K562 (cell line): Measurements from ENCODE around the gene MRGPRD. TPM values are rescaled to one million over a fixed set of nuclear protein-coding genes. Genes with fewer than 3 reads are reported as not detected.

ENCODE experiments used
- ATAC-seq: fragments of 200-7000 bp; cut with Tn5 transposase; 3 replicates; pipeline ENCODE4 v1.9.1; 2020; ENCODE audit warnings: moderate library complexity
- Bru-seq: library from RNA; stranded (reverse); fragments of 400-500 nt; gene quantifications from one replicate; lab custom pipeline; 2021; lab: Mats Ljungman, UMichigan
- BruChase-seq, 2 experiments: library from RNA; stranded (reverse); fragments of 400-500 nt; gene quantifications; one replicate each; lab custom pipeline; 2021; lab: Mats Ljungman, UMichigan
- BruUV-seq: library from RNA; stranded (reverse); fragments of 400-500 nt; replicated peaks from 2 replicates; lab custom pipeline; 2021; lab: Mats Ljungman, UMichigan
- CTCF ChIA-PET: fragments of 300-600 bp; formaldehyde crosslinking; extraction: SDS; loops from one replicate; lab custom pipeline; 2021; ENCODE audit warnings: low intra/inter-chr PET ratio; lab: Yijun Ruan, JAX
- POLR2A ChIA-PET: fragments of 300-600, 350-650 bp; sonication (Branson Sonifier 250); formaldehyde crosslinking; extraction: SDS; loops from one replicate; lab custom pipeline; 2021; ENCODE audit warnings: antibody characterized with exemption, inconsistent platforms; lab: Yijun Ruan, JAX
- DNase-seq, 4 experiments: peaks; one replicate each; pipeline versions ENCODE4 v3.0.0 to v3.0.0-alpha.2; 2011 to 2018; ENCODE audit warnings: low spot score in 3 of 4, mixed read lengths in 3 of 4; ENCODE audit errors: extremely low read depth in 1 of 4
- FAIRE-seq: peaks from 2 replicates; lab custom pipeline; 2011; peaks lifted over from hg19 to GRCh38; lab: Jason Lieb, UNC
- H2AFZ ChIP-seq: 2 replicates; pipeline ENCODE4 v1.6.0; 2011; ENCODE audit warnings: low read depth, low read length, control low read depth, inconsistent platforms
- H3K27ac ChIP-seq: fragments of 200-600 bp; 3 replicates; pipeline ENCODE4 v1.8.0; 2011; ENCODE audit warnings: low read depth, mild to moderate bottlenecking, control low read depth, inconsistent platforms, low read length, moderate library complexity, mixed read lengths; ENCODE audit errors: extremely low read depth
- H3K27me3 ChIP-seq, 2 experiments: fragments of 300-600 bp in 1 of 2; 2 replicates in 1 of 2; 3 replicates in 1 of 2; pipeline versions ENCODE4 v1.6.0 to v1.8.0; 2011; ENCODE audit warnings: inconsistent platforms in 2 of 2, low read length in 2 of 2, mild to moderate bottlenecking in 1 of 2, mixed read lengths in 1 of 2, moderate library complexity in 1 of 2; ENCODE audit not compliant: control insufficient read depth in 2 of 2, insufficient read depth in 2 of 2
- H3K36me3 ChIP-seq: fragments of 300-600 bp; 3 replicates; pipeline ENCODE4 v1.8.0; 2011; ENCODE audit warnings: mild to moderate bottlenecking, low read length, inconsistent platforms; ENCODE audit not compliant: control insufficient read depth, insufficient read depth
- H3K4me1 ChIP-seq, 2 experiments: fragments of 200-600 bp in 1 of 2; replicated peaks in 1 of 2; 2 replicates in 1 of 2; 3 replicates in 1 of 2; pipeline versions ENCODE4 v1.5.1 to v1.8.0; 2011; ENCODE audit warnings: inconsistent platforms in 2 of 2, low read length in 2 of 2, mild to moderate bottlenecking in 1 of 2, mixed read lengths in 1 of 2, moderate library complexity in 1 of 2; ENCODE audit not compliant: control insufficient read depth in 2 of 2, insufficient read depth in 2 of 2
- H3K4me2 ChIP-seq: 2 replicates; pipeline ENCODE4 v1.6.1; 2011; ENCODE audit warnings: low read length, control low read depth, inconsistent platforms, mixed read lengths; ENCODE audit not compliant: insufficient read depth
- H3K4me3 ChIP-seq: fragments of 200-600 bp; sonication (generic), shearing (Covaris generic); 2 replicates; pipeline ENCODE4 v1.5.1; 2016; ENCODE audit warnings: control low read depth, inconsistent platforms
- H3K79me2 ChIP-seq: fragments of 200-600 bp; 3 replicates; pipeline ENCODE4 v1.8.0; 2011; ENCODE audit warnings: low read length, inconsistent platforms; ENCODE audit not compliant: control insufficient read depth, insufficient read depth
- H3K9ac ChIP-seq, 2 experiments: 2 replicates each; pipeline versions ENCODE4 v1.6.0 to v1.6.1; 2011; ENCODE audit warnings: low read depth in 2 of 2, low read length in 2 of 2, control low read depth in 1 of 2, inconsistent platforms in 1 of 2, mild to moderate bottlenecking in 1 of 2, mixed read lengths in 1 of 2; ENCODE audit not compliant: insufficient read depth in 1 of 2
- H3K9me1 ChIP-seq: one replicate; pipeline ENCODE4 v1.6.0; 2011; ENCODE audit warnings: inconsistent platforms, mild to moderate bottlenecking, low read length, moderate library complexity; ENCODE audit not compliant: control insufficient read depth, insufficient read depth
- H3K9me3 ChIP-seq: replicated peaks from 2 replicates; pipeline ENCODE4 v1.5.1; 2011; ENCODE audit warnings: low read depth, low read length, inconsistent platforms; ENCODE audit not compliant: control insufficient read depth, insufficient read depth
- H4K20me1 ChIP-seq: replicated peaks from 2 replicates; pipeline ENCODE4 v1.6.1; 2011; ENCODE audit warnings: low read length, inconsistent platforms, mixed read lengths; ENCODE audit not compliant: control insufficient read depth, insufficient read depth
- EP400 ChIP-seq: fragments of 450-650 bp; IDR thresholded peaks from 2 replicates; pipeline ENCODE4 v1.6.1; 2017; ENCODE audit warnings: antibody characterized with exemption, mild to moderate bottlenecking, moderate library complexity
- WGBS: fragments of 100-300 bp; shearing (Covaris generic); methylation state at CpG from one replicate; pipeline ENCODE4 v1.1.6; 2016; ENCODE audit warnings: low coverage, mixed read lengths; ENCODE audit not compliant: insufficient coverage; ENCODE audit errors: missing lambda C conversion rate; 5-methylcytosine and 5-hydroxymethylcytosine counted together
- in situ Hi-C: fragments of 300-500 bp; cut with MboI; formaldehyde crosslinking; loops from 4 replicates; pipeline ENCODE4 v1.15.0; 2018; ENCODE audit warnings: inconsistent platforms, mixed read lengths
- intact Hi-C: fragments of 100-400 bp; cut with micrococcal nuclease; formaldehyde crosslinking; loops from 2 replicates; pipeline ENCODE4 v1.14.2; 2022
- long read RNA-seq, 3 experiments: library from polyadenylated mRNA in 2 of 3; library from RNA in 1 of 3; unstranded in 2 of 3; stranded (forward) in 1 of 3; transcript quantifications; one replicate each; pipeline ENCODE4 v2.0.0, GENCODE V29; 2019 to 2022
- polyA minus RNA-seq, 3 experiments: library from RNA; depleted of rRNA, polyadenylated mRNA; stranded (reverse); fragments of >200 nt; gene quantifications; 2 replicates each; pipeline ENCODE4 v1.2.3, GENCODE V29; 2011
- polyA plus RNA-seq, 8 experiments: library from polyadenylated mRNA; depleted of rRNA in 4 of 8; stranded (reverse) in 5 of 8; unstranded in 3 of 8; fragments of >200 nt; fragmentation: Nextera tagmentation in 2 of 8; fragmentation: Illumina TruSeq in 1 of 8; extraction: Ambion mirVana in 2 of 8; extraction: Trizol in 1 of 8; gene quantifications; 2 replicates each; pipeline versions ENCODE4 v1.2.1 to v1.2.3, GENCODE V29; 2011 to 2014; ENCODE audit warnings: inconsistent platforms in 1 of 8, missing spikeins in 1 of 8
- total RNA-seq, 7 experiments: library from RNA; depleted of rRNA in 6 of 7; stranded (reverse); fragments of >200 nt in 6 of 7; fragmentation: Illumina TruSeq in 2 of 7; extraction: Trizol in 2 of 7; gene quantifications; 2 replicates each; pipeline versions ENCODE4 v1.2.1 to v1.2.3, GENCODE V29; 2011 to 2021; ENCODE audit warnings: low replicate concordance in 1 of 7
- TF ChIP-seq, protein P1 (sequence below): fragments of 250-450 bp; sonication (Bioruptor Pico); IDR thresholded peaks from 2 replicates; pipeline ENCODE4 v1.5.0; 2021; ENCODE audit warnings: mild to moderate bottlenecking, borderline replicate concordance

The MRGPRD gene
- not detected in 2 replicates for total RNA-seq (2011; cell fraction: chromatin; rRNA removed; ENCODE audit: low replicate concordance)
- total RNA-seq (2011; cell fraction: nucleolus; rRNA removed): not detected in 2 replicates
- total RNA-seq (2011; cell fraction: nucleoplasm; rRNA removed): not detected in 2 replicates
- not detected in 2 replicates for total RNA-seq (2014; rRNA removed)
- not detected in 2 replicates for total RNA-seq (2014; rRNA removed; fragmentation: Illumina TruSeq; extraction: Trizol)
- not detected in 2 replicates for total RNA-seq (2015; rRNA removed; fragmentation: Illumina TruSeq; extraction: Trizol)
- not detected in 2 replicates for total RNA-seq (2021)
- not detected in 2 replicates for polyA plus RNA-seq (2011; rRNA removed)
- polyA plus RNA-seq (2011; cell fraction: cytosol; rRNA removed): not detected in 2 replicates
- not detected in 2 replicates for polyA plus RNA-seq (2011; cell fraction: nucleus; rRNA removed)
- polyA plus RNA-seq (2012): not detected in 2 replicates
- not detected in 2 replicates for polyA plus RNA-seq (2014; fragmentation: Illumina TruSeq; extraction: Trizol)
- polyA plus RNA-seq (2014; fragmentation: Nextera tagmentation; extraction: Ambion mirVana): not detected
- polyA plus RNA-seq (2014; rRNA removed): not detected in 2 replicates
- not detected in 2 replicates for polyA minus RNA-seq (2011; rRNA and poly(A)+ RNA removed)
- polyA minus RNA-seq (2011; cell fraction: cytosol; rRNA and poly(A)+ RNA removed): not detected in 2 replicates
- polyA minus RNA-seq (2011; cell fraction: nucleus; rRNA and poly(A)+ RNA removed): not detected in 2 replicates
- not detected for Bru-seq, nascent RNA
- BruChase-seq, experiment 1, labeled RNA remaining after a 2-hour chase: not detected
- BruChase-seq, experiment 2, labeled RNA remaining after a 6-hour chase: not detected
- long read RNA-seq, experiment 1: 0 reads
- long read RNA-seq, experiment 2: 0 reads
- long read RNA-seq, experiment 3: 0 reads

DNA sequence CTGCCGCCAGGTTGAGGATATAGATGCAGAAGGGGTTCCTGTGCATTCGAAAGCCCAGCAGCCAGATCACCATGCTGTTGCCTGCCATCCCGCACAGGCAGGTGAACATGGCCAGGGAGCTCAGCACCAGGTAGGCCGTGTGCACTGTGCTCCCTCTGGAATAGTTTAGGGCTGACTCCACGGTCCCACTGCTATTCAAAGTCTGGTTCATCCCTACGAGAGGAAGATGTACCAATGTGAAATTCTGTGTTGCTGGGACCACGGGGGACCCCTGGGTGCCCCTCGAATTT lies at the start of gene MRGPRD:
Gene MRGPRD, minus strand, starts transcription at position 211 of the 290 bp plus-strand sequence. Its CDS starts 0 bp downstream, at position 211.
- BruUV-seq: no TSS peak
- ATAC-seq (no peak), FAIRE-seq (no peak), DNase-seq (no peak)
- H3K79me2 ChIP-seq: no peaks in the 10 kb centered on the region
- ChIA-PET POLR2A (interaction anchor here (0.5 to 0.7 kb wide), 2 partner anchors 15 to 1333 kb away, joined by 3 to 4 read pairs; no protein-coding TSS in a partner anchor), CTCF (no interaction called here)
- no peak within 1 kb of the TSS for H2AFZ ChIP-seq
- in situ Hi-C loops (no loop called here), intact Hi-C loops (no loop called here)
- no peak within 1 kb of the TSS for H3K27ac ChIP-seq
- no peaks in the 10 kb centered on the region for H3K36me3 ChIP-seq
- H3K4me1 ChIP-seq: peaks cover 5 to 11% of the 10 kb centered on the region in 2 experiments; a peak in 2 of 5 replicates
- peaks cover 25 to 36% of the 10 kb centered on the region in 2 experiments for H3K27me3 ChIP-seq
- TF ChIP-seq, protein P1, sequence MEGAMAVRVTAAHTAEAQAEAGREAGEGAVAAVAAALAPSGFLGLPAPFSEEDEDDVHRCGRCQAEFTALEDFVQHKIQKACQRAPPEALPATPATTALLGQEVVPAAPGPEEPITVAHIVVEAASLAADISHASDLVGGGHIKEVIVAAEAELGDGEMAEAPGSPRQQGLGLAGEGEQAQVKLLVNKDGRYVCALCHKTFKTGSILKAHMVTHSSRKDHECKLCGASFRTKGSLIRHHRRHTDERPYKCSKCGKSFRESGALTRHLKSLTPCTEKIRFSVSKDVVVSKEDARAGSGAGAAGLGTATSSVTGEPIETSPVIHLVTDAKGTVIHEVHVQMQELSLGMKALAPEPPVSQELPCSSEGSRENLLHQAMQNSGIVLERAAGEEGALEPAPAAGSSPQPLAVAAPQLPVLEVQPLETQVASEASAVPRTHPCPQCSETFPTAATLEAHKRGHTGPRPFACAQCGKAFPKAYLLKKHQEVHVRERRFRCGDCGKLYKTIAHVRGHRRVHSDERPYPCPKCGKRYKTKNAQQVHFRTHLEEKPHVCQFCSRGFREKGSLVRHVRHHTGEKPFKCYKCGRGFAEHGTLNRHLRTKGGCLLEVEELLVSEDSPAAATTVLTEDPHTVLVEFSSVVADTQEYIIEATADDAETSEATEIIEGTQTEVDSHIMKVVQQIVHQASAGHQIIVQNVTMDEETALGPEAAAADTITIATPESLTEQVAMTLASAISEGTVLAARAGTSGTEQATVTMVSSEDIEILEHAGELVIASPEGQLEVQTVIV (CRISPR knock-in tag): no peak
- no peak for TF ChIP-seq EP400
- peak within 1 kb of the TSS in 1 of 2 experiments; percentile 43; a peak in 2 of 4 replicates for H3K9ac ChIP-seq
- H3K4me3 ChIP-seq: no peak within 1 kb of the TSS
- no peak within 1 kb of the TSS for H3K4me2 ChIP-seq
- no peaks in the 10 kb centered on the region for H3K9me1 ChIP-seq
- 2% methylated on average over 8 of the region's 8 CpGs for WGBS
- 0 out of 2 replicates have a peak, but pooled peaks cover 2% of the 10 kb centered on the region for H3K9me3 ChIP-seq
- H4K20me1 ChIP-seq: no peaks in the 10 kb centered on the region
